GM10266 (cell line): ENCODE measurements around the gene RORB.

Source experiments
- DNase-seq: peaks from one replicate; pipeline ENCODE4 v3.0.0; 2012; ENCODE audit errors: extremely low spot score
- CTCF ChIP-seq: IDR thresholded peaks from 2 replicates; pipeline ENCODE4 v1.5.1; 2012; ENCODE audit warnings: mild to moderate bottlenecking, low read depth; ENCODE audit not compliant: control insufficient read depth, insufficient read depth; ENCODE audit errors: missing control alignments

The RORB gene

DNA sequence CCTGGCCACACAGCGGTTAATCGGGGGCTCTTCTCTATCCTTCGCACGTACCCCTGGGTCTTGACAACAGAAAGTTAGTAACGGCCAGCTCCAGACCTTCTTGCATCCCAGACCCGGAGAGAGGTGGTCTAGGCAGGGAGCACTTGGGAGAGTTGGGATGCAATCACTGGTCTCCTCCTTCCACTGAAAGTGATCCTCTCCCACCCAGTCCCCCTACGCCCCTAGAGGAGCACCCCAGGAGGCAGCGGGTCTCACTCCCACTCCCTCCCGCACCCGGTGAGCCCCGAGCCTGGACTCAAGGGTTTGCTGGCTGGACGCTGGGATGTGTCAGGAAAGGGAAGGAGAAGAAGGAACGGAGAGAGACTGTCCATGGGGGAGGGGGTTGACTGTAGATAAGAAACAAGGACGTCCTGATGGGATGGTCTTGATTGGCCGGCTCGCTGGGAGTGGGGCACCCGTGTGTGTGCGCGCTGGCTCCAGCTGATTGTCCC is 2.0 kb downstream of the RORB start:
- DNase-seq: no peak
- TF ChIP-seq CTCF: no peak

- DNase-seq: peak; percentile 12
- TF ChIP-seq CTCF: no peak
Measured at GRCh38 chr9:74499770-74500583, 2.8 kb downstream of the RORB start.

GRCh38 chr9:74500584-74500924 is 3.4 kb downstream of the RORB start:
- no peak for TF ChIP-seq CTCF
- DNase-seq: no peak

DNA sequence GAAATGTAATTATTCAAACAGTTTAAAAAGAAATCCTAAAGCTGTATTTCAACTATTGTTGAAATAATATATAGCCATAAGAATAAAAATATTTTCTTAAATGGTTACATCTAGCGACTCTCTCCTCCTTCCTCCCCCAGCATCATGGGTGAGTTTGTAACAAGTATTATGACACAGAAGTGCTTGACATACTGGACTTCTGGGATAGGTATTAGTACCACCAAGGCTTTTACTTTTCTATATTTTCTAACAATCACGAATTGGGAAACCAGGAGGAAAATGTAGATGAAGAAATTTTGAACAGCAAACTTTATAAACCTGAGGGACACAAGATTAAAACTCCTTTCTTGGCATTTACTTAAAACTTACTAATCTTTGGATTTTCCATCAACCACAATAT is 4.4 kb downstream of the RORB start:
- DNase-seq: no peak
- TF ChIP-seq CTCF: no peak

- TF ChIP-seq CTCF: no peak
- no peak for DNase-seq
Measured at GRCh38 chr9:74503219-74503618, 6.1 kb downstream of the RORB start.

DNA sequence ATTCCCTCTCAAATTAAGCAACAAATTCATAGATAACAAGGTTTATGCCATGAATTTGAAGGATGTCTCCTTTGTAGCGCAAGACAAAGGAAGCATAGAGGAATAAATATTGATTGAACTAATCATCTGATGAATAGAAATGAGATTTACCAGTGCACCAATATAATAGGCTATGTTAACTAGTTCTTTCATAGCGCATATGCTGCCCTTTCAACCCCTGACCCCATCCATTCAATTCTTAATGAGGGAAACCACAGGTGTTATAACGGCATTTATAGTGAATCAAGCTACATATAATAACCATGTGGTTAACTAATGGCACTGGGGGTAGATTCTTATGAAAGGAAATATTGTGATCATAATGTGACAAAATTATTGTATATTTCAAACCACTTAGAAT is 6.5 kb downstream of the RORB start:
- DNase-seq: no peak
- no peak for TF ChIP-seq CTCF

DNA sequence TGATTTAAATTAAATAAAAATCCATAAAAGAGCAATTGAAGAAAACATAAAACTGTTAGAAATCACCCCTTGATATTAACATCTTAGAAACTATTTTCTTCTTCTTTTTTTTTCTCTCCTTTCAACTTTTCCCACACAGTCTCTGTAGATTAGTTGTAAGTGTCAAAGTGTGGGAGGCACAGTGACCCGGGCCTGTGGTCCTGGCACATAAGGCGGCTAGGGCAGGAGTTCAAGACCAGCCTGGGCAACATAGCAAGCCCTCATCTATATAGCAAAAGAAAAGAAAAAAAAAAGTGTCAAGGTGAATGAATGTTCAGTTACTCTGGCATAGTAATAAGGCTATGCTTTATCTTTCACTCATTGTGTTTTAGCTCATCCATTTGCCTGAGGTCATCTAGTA is 14.2 kb downstream of the RORB start:
- no peak for DNase-seq
- no peak for TF ChIP-seq CTCF
